Subcutaneous adipose tissue (tissue), 4 donors: ENCODE measurements around the gene GADD45A. TPM values are rescaled to one million over a fixed set of nuclear protein-coding genes. Genes with fewer than 3 reads are reported as not detected.

Experiments used
- CTCF ChIP-seq: fragments of 450-650 bp; IDR thresholded peaks from one replicate; pipeline ENCODE4 v1.5.1; 2016; ENCODE audit warnings: low read depth, mild to moderate bottlenecking, control low read depth, antibody characterized with exemption, moderate library complexity
- total RNA-seq, 4 donors: library from RNA; depleted of rRNA; stranded (reverse); fragments of >200 nt; gene quantifications; one replicate each; pipeline ENCODE4 v1.1.0, GENCODE V29; 2016

Gene GADD45A
- total RNA-seq, 4 donors from 2014 or later, result 45.9 to 85.5 (median 66.8) TPM

GRCh38 chr1:67647036-67647798, 37.8 kb upstream of the GADD45A start:
- no peak for TF ChIP-seq CTCF

- TF ChIP-seq CTCF, result no peak
Measured at GRCh38 chr1:67647814-67648358, 37.1 kb upstream of the GADD45A start.

- TF ChIP-seq CTCF, result no peak
Measured at GRCh38 chr1:67648582-67649326, 36.2 kb upstream of the GADD45A start.

GRCh38 chr1:67650061-67650460, 34.9 kb upstream of the GADD45A start:
- TF ChIP-seq CTCF, result no peak

GRCh38 chr1:67651031-67651430, 34.0 kb upstream of the GADD45A start:
- TF ChIP-seq CTCF, result no peak

- TF ChIP-seq CTCF, result no peak
Measured at GRCh38 chr1:67652800-67653199, 32.2 kb upstream of the GADD45A start.

- no peak for TF ChIP-seq CTCF
Measured at GRCh38 chr1:67653304-67653703, 31.7 kb upstream of the GADD45A start.
